ENCODE measurements around the gene TMEM220. TPM values are rescaled to one million over a fixed set of nuclear protein-coding genes. Genes with fewer than 3 reads are reported as not detected.
A peak's percentile ranks its signal among the peaks of the same experiment; 100 is the strongest.

TMEM220 gene
- total RNA-seq (10 to 100 TPM in 1 of 2 experiments, 1 to 10 TPM in 1; 8.9 to 13.8 TPM), polyA plus RNA-seq (10 to 100 TPM in 2 of 3 donors, 1 to 10 TPM in 1; 8.8 to 19.0 (median 11.5) TPM), total RNA-seq (3.9 to 9.0 (median 6.3) reads per million in 6 experiments)

DNA sequence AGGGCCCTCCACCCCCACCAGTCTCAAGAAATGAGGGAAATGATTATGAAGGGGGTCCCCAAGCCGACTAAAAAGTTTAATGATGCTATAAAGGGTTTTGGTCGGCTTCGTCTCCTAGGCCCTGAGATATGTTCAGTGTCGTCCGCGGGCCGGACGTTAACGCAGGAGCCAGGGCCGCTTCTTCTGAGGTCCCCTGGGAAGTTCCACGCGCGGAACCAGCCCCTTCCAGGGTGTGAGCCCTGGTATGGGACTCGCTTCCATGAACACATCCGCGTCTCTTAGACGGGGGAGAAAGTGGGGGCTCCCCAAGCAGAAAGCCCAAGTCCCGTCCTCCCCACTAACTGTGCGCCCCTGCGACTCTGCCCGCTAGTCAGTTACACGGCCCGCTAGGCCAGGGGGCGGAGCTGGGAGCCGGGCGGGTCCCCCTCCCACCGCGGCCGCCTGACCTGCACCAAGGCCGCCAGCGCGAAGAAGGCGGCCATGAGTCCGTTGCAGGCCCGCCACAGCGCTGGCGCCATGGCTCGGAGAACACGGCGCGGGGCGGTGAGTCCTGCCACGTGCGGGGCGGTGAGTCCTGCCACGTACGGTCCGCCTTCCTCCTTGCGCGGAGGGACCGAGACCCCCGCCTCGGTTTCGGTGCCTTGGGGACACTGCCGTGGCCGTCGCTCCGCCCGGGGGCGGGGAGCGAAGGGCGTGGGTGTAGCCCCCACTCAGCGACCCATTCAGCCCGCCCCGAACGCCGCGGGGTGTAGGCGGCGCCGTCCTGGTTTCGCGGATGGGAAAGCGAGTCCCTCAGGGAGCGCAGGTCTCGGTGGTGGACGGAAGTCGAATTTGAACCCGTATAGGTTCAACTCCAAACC, at the start of gene TMEM220:
TSS of gene TMEM220 (minus strand) at position 690 of the 860 bp plus-strand sequence. CDS start at position 518, 172 bp downstream.
- peaks cover 0 to 2% (median 0%) of the 10 kb centered on the region in 5 donors for H3K27me3 Mint-ChIP-seq
- peak within 1 kb of the TSS; percentile 79 to 94 (median 92) for H3K27ac Mint-ChIP-seq
- POLR2A ChIA-PET, result interaction anchor here (0.6 to 2.7 kb wide), 8 partner anchors 13 to 33 kb away, joined by 3 to 22 read pairs (median 4); no protein-coding TSS in a partner anchor
- DNase-seq, result peak in 9 of 10 donors; percentile 22 to 67 (median 37)
- H3K4me1 Mint-ChIP-seq, result peaks cover 7 to 37% (median 28%) of the 10 kb centered on the region in 4 donors
- no peaks in the 10 kb centered on the region for H3K9me3 Mint-ChIP-seq
- peak; percentile 78 to 88 for ATAC-seq
- H3K36me3 Mint-ChIP-seq, result peaks cover 0 to 7% (median 0%) of the 10 kb centered on the region in 3 donors
- H3K4me3 Mint-ChIP-seq, result peak within 1 kb of the TSS; percentile 85 to 96 (median 92)

DNA sequence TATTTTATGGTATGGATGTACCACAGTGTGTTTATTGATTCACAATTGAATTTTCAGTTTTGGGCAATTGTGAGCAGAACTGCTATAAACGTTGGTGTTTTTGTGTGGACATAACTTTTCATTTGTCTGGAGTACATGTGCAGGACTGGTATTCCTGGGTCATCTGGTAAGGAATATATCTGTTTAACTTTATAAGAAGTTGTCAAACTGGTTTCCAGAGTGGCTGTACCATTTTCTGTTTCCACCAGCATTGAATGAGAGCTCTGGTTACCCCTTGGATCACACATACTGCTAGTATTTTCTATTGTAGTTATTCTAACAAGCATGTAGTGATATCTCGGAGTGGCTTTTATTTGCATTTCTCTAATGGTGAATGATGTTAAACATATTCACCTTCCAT, 49.8 kb upstream of the TMEM220 start:
- H3K4me3 Mint-ChIP-seq, result no peak overlapping the region
- no peak for ATAC-seq
- peaks cover 5 to 23% (median 22%) of the 10 kb centered on the region in 3 donors for H3K36me3 Mint-ChIP-seq
- H3K9me3 Mint-ChIP-seq, result peaks cover 2 to 26% (median 15%) of the 10 kb centered on the region in 9 donors
- no peaks in the 10 kb centered on the region for H3K4me1 Mint-ChIP-seq
- H3K27ac Mint-ChIP-seq, result no peak overlapping the region
- no peak for DNase-seq
- POLR2A ChIA-PET, result no interaction called here
- peaks cover 0 to 6% (median 4%) of the 10 kb centered on the region in 5 donors for H3K27me3 Mint-ChIP-seq

DNA sequence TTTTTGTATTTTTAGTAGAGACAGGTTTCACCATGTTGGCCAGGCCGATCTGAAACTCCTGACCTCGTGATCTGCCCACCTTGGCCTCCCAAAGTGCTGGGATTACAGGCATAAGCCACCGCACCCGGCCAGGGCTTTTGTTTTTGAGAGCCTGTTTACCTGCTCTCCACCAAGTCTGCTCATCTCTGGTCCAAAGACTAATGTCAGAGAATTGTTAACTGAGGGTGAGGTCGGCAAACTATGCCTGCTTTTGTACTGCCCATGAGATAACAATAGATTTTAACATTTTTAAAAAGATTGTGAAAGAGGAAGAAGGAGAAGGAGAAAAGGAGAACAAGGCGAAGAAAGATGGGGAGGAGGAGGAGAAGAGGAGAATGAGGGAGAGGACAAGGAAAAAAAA, 48.1 kb upstream of the TMEM220 start:
- Mint-ChIP-seq H3K36me3 (peaks cover 4 to 12% (median 12%) of the 10 kb centered on the region in 3 donors), H3K27me3 (peaks cover 0 to 6% (median 0%) of the 10 kb centered on the region in 5 donors), H3K4me3 (no peak overlapping the region), H3K27ac (no peak overlapping the region), H3K9me3 (peaks cover 2 to 13% (median 7%) of the 10 kb centered on the region in 9 donors), H3K4me1 (peaks cover 0 to under 1% (median 0%) of the 10 kb centered on the region in 4 donors)
- POLR2A ChIA-PET, result no interaction called here
- ATAC-seq, result no peak
- DNase-seq, result no peak

DNA sequence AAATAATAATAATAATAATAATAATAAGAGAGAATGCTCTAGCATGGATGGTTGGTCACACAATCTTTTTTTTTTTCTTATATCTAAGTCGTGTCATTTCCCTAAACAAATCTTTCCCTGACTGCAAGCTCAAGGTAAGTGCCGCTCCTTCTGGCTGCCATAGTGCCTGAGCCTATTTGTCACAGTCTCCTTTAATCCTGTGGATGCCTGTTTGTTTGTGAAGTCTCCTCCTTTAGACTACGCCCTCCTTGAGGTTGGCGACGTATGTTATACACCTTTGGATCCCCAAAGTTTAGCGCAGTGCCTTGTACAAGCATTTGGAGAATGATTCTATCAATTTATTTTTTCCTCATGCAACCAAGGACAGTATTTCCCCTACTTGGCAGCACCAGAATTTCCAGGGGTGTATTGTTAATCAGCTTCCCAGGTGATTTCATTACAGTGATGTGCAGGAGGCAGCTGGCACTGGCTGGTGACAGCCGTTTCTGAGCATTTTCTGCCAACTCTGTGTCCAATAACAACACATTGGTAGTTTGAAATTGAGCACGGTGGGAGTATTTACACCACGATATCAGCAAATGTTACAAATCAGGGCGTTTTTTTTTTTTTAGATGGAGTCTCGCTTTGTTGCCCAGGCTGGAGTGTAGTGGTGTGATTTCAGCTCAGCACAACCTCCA, 47.4 kb upstream of the TMEM220 start:
- H3K9me3 Mint-ChIP-seq, result peaks cover 0 to 9% (median 4%) of the 10 kb centered on the region in 9 donors
- ATAC-seq (no peak), DNase-seq (no peak)
- peaks cover 2 to 11% (median 9%) of the 10 kb centered on the region in 3 donors for H3K36me3 Mint-ChIP-seq
- POLR2A ChIA-PET, result no interaction called here
- H3K4me3 Mint-ChIP-seq, result no peak overlapping the region
- peaks cover 0 to 2% (median 0%) of the 10 kb centered on the region in 4 donors for H3K4me1 Mint-ChIP-seq
- H3K27me3 Mint-ChIP-seq, result peaks cover 0 to 3% (median 0%) of the 10 kb centered on the region in 5 donors
- H3K27ac Mint-ChIP-seq, result no peak overlapping the region

DNA sequence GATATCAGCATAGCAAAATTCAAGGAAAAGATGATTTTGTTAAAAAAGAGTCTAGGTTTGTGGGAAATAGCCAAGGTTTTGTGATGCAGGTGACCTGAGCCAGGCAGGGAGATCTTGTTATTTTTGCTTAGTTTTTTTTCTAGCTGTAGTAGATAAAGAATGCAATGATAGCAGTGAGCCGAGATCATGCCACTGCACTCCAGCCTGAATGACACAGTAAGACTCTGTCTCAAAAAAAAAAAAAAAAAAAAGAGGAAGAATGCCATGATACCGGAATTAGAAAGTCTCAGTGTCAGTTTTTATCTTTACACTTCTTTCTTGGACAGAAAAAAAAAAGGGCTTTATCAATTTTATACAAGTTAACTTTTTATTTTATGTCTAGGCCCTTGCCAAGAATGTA, 46.6 kb upstream of the TMEM220 start:
- H3K36me3 Mint-ChIP-seq, result peaks cover 0 to 12% (median 11%) of the 10 kb centered on the region in 3 donors
- POLR2A ChIA-PET, result no interaction called here
- H3K9me3 Mint-ChIP-seq, result peaks cover 0 to 12% (median 4%) of the 10 kb centered on the region in 9 donors
- DNase-seq, result no peak
- no peak for ATAC-seq
- H3K27me3 Mint-ChIP-seq, result peaks cover 0 to 3% (median 0%) of the 10 kb centered on the region in 5 donors
- peaks cover 0 to 2% (median 0%) of the 10 kb centered on the region in 4 donors for H3K4me1 Mint-ChIP-seq
- H3K27ac Mint-ChIP-seq, result no peak overlapping the region
- H3K4me3 Mint-ChIP-seq, result no peak overlapping the region

DNA sequence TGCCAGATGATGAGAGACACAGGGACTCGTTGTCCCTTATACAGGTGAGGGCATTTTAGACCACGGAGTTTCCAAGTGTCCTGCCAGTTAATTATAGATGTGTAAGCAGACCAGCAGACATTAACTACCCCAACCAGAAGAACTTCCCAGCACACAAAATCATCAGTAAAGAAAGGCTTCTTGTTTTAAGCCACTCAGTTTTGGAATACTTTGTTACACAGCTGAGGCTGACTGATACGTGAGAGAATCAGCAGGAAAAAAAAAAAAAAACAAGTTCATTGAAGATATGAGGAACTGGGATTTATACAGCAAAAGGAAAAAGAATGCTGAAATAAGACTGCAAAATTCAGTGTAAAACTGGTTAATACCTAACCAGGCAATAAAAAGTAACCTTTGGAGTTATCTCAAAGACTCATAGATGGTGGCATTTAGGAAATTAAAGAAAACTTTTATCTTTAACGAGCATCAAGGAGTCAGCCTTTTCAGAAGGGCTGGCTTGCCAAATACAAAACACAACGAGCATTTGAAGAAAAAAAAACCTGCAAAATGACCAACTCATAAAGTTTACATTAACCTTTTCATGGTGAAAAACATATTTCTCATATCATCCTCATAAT, 46.0 kb upstream of the TMEM220 start:
- Mint-ChIP-seq H3K4me3 (no peak overlapping the region), H3K27ac (peak overlapping the region in 1 of 10 donors; percentile 37), H3K9me3 (peaks cover 0 to 13% (median 6%) of the 10 kb centered on the region in 9 donors), H3K36me3 (peaks cover 2 to 13% (median 11%) of the 10 kb centered on the region in 3 donors), H3K4me1 (peaks cover 0 to 2% (median under 1%) of the 10 kb centered on the region in 4 donors), H3K27me3 (peaks cover 0 to 3% (median 0%) of the 10 kb centered on the region in 5 donors)
- POLR2A ChIA-PET, result no interaction called here
- ATAC-seq (no peak), DNase-seq (no peak)

DNA sequence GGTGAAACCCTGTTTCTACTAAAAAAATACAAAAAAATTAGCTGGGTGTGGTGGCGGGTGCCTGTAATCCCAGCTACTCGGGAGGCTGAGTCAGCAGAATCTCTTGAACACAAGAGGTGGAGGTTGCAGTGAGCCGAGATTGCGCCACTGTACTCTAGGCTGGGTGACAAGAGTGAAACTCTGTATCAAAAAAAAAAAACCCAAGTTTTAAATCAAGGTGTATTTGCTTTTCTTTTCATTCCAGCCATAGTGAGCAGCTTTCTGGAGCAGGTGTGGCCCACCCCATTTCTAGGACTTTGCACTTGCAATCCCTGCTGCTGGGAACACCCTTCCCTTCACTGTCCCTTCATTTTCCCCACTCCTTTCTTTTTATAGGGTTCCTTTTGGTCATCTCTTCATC, 45.2 kb upstream of the TMEM220 start:
- DNase-seq (no peak), ATAC-seq (no peak)
- Mint-ChIP-seq H3K27ac (peak overlapping the region in 2 of 10 donors; percentile 37 to 62), H3K4me3 (no peak overlapping the region), H3K9me3 (peaks cover 0 to 13% (median 6%) of the 10 kb centered on the region in 9 donors), H3K36me3 (peaks cover 2 to 13% (median 11%) of the 10 kb centered on the region in 3 donors), H3K27me3 (peaks cover 0 to 3% (median 0%) of the 10 kb centered on the region in 5 donors), H3K4me1 (peaks cover 0 to 2% (median under 1%) of the 10 kb centered on the region in 4 donors)
- POLR2A ChIA-PET, result no interaction called here

DNA sequence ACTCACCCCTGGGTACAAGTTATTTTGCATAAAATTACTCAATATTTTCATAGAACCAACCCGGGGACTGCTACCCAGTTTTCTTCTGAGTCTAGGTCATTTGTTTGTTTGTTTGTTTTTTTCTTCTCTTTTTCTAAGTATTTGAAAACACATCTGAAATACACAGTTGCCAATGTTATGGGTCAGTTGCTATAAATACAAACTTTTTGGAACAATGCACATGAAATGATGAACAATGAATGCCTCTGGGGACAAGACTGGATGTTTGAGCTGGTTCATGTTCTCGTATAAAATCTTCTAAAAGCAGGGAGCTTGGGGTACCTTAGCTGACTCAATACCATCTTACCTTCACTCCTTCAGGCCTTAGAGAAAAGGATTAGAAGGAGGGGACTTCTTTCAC, 43.6 kb upstream of the TMEM220 start:
- Mint-ChIP-seq H3K27me3 (no peaks in the 10 kb centered on the region), H3K27ac (peak overlapping the region in 1 of 10 donors; percentile 61), H3K9me3 (peaks cover 0 to 11% (median 6%) of the 10 kb centered on the region in 9 donors), H3K4me3 (no peak overlapping the region), H3K36me3 (peaks cover 2 to 16% (median 14%) of the 10 kb centered on the region in 3 donors), H3K4me1 (peaks cover 0 to 2% (median under 1%) of the 10 kb centered on the region in 4 donors)
- no peak for ATAC-seq
- no peak for DNase-seq
- POLR2A ChIA-PET, result no interaction called here

DNA sequence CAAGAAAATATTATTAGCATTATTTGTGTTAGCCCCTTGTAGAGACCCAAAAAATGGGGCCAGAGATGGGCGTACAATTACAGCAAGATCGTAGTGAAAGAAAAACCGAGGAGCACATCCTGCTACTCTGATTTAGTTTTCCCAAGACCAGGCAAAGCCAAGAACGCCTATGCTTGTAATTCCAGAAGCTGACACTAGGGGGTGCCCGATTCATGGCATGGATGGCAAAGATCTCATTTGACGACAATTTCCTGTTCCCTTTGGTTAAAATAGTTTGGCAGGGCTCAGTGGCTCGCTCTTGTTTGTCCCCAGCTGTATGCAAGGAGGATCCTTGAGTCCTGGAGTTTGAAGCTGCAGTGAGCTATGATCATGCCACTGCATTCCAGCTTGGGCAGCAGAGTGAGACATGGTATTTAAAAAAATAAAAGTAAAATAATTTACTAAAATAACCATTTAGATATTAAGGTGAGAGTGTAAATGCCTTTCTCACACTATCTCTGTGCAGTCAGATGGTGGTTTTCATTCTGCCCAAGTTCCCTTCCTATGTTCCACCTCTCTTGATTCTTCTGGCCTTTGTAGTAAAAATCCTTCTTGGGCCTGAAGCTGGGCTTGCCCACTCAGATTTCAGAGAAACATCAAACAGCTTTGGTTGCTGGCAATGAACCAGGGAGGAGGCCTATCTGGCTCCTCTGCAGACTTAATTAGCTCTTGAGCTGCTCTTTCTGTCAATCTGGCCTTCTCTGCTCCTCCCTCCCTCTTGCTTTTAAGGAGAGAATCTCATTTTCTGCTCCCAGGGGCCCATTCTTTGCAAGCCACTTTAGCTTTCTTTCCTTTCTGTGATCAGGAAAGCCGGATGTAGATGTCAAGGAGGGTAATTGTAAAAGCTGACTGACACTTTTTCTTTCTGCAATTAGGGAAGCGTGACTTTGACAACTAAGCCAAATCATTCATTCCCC, 42.9 kb upstream of the TMEM220 start:
- ATAC-seq (no peak), DNase-seq (peak in 6 of 10 donors; percentile 5 to 29 (median 25))
- POLR2A ChIA-PET, result no interaction called here
- peaks cover 0 to 11% (median 6%) of the 10 kb centered on the region in 9 donors for H3K9me3 Mint-ChIP-seq
- peak overlapping the region in 2 of 10 donors; percentile 53 to 65 for H3K27ac Mint-ChIP-seq
- H3K4me3 Mint-ChIP-seq, result no peak overlapping the region
- H3K4me1 Mint-ChIP-seq, result peaks cover 0 to 2% (median under 1%) of the 10 kb centered on the region in 4 donors
- H3K27me3 Mint-ChIP-seq, result no peaks in the 10 kb centered on the region
- H3K36me3 Mint-ChIP-seq, result peaks cover 2 to 16% (median 16%) of the 10 kb centered on the region in 3 donors

DNA sequence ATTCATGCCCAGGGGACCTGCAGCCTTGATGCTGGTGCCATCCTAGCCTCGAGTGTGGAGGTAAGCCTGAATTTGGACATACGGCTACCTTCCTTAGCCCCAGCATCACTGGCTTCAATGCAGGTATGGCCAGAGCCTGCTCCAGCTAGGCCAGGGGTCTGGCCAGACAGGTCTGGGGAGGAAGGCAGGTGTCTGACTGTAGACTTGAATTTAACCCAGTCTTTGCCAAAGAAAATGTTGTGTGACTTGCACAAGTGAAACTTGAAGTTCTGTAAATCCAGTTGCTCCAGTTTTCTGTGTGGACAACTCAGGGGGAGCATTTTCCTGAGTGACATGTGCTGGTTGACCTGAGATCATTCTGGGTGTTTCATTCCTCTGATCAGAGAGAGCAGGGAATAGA, 41.3 kb upstream of the TMEM220 start:
- no peak for ATAC-seq
- Mint-ChIP-seq H3K27ac (no peak overlapping the region), H3K27me3 (no peaks in the 10 kb centered on the region), H3K4me1 (peaks cover 0 to 2% (median under 1%) of the 10 kb centered on the region in 4 donors), H3K9me3 (peaks cover 0 to 14% (median 7%) of the 10 kb centered on the region in 9 donors), H3K4me3 (no peak overlapping the region), H3K36me3 (peaks cover 2 to 22% (median 22%) of the 10 kb centered on the region in 3 donors)
- DNase-seq, result no peak
- POLR2A ChIA-PET, result no interaction called here

DNA sequence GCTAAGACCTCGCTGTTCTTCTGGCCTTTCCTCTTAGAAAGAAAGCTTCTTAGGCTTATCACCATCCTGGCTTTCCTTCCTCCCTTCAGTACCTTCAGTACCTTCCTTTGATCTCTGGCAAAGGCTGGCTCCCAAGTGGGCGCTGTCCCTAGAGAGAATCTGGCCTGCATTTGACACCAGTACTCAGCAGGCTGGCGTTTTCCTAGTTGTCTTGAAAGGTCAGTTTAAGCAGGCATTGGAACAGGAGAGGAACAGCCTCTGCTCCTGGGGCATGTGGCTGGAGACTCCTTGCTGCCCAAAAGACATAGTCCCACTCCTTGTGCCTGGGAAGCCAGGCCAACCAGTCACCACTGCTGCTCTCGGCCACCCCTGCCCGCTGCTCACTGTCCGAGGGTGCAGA, 40.0 kb upstream of the TMEM220 start:
- peak overlapping the region in 1 of 10 donors; percentile 36 for H3K27ac Mint-ChIP-seq

More for the DNA sequence above, 40.0 kb upstream of the TMEM220 start:
- Mint-ChIP-seq H3K36me3 (peaks cover 2 to 19% (median 19%) of the 10 kb centered on the region in 3 donors), H3K27me3 (no peaks in the 10 kb centered on the region), H3K4me3 (no peak overlapping the region), H3K9me3 (peaks cover 0 to 12% (median 8%) of the 10 kb centered on the region in 9 donors), H3K4me1 (peaks cover 0 to 2% (median under 1%) of the 10 kb centered on the region in 4 donors)
- POLR2A ChIA-PET, result no interaction called here
- no peak for ATAC-seq
- DNase-seq, result no peak

All from naive thymus-derived CD8-positive, alpha-beta T cell (primary cell).